HepG2 (cell line): ENCODE data around the gene ABCC3. TPM values are rescaled to one million over a fixed set of nuclear protein-coding genes. Genes with fewer than 3 reads are reported as not detected.
A peak's percentile ranks its signal among the peaks of the same experiment; 100 is the strongest.

Experiments
- ADNP ChIP-seq: sonication (generic); formaldehyde crosslinking; IDR thresholded peaks from 2 replicates; pipeline ENCODE4 v1.4.0; 2020; ENCODE audit warnings: missing genetic modification reagents
- GABPA ChIP-seq, 2 experiments: IDR thresholded peaks; 2 replicates each; pipeline ENCODE4 v1.6.1; 2011 to 2016; ENCODE audit warnings: low read depth in 2 of 2, low read length in 1 of 2, missing biosample characterization in 1 of 2, missing genetic modification characterization in 1 of 2
- IKZF4 ChIP-seq: sonication (generic); formaldehyde crosslinking; IDR thresholded peaks from 2 replicates; pipeline ENCODE4 v1.5.1; 2020; ENCODE audit warnings: borderline replicate concordance, mild to moderate bottlenecking, low read depth, missing genetic modification reagents; ENCODE audit errors: not compliant biosample characterization
- IRX3 ChIP-seq: sonication (generic); formaldehyde crosslinking; IDR thresholded peaks from 2 replicates; pipeline ENCODE4 v1.8.1; 2023; ENCODE audit warnings: mild to moderate bottlenecking, low read depth, missing genetic modification reagents, borderline replicate concordance
- KLF15 ChIP-seq: sonication (generic); formaldehyde crosslinking; IDR thresholded peaks from 2 replicates; pipeline ENCODE4 v1.8.1; 2023; ENCODE audit warnings: borderline replicate concordance, mild to moderate bottlenecking, inconsistent platforms, missing genetic modification reagents, mixed read lengths
- KMT2B ChIP-seq: IDR thresholded peaks from 2 replicates; pipeline ENCODE4 v1.6.1; 2016; ENCODE audit warnings: missing genetic modification reagents, missing compliant biosample characterization
- SMAD9 ChIP-seq: sonication (generic); formaldehyde crosslinking; IDR thresholded peaks from 2 replicates; pipeline ENCODE4 v1.5.1; 2020; ENCODE audit warnings: mild to moderate bottlenecking, missing genetic modification reagents
- SOX5 ChIP-seq: IDR thresholded peaks from 2 replicates; pipeline ENCODE4 v1.6.1; 2016; ENCODE audit warnings: borderline replicate concordance
- TBX2 ChIP-seq: sonication (generic); formaldehyde crosslinking; IDR thresholded peaks from 2 replicates; pipeline ENCODE4 v1.5.0; 2020; ENCODE audit warnings: missing genetic modification reagents, mild to moderate bottlenecking, borderline replicate concordance
- TCF7L2 ChIP-seq: IDR thresholded peaks from 2 replicates; pipeline ENCODE4 v1.6.1; 2011; ENCODE audit warnings: mild to moderate bottlenecking, low read depth, low read length, moderate library complexity
- ZNF143 ChIP-seq: sonication (generic); formaldehyde crosslinking; IDR thresholded peaks from 2 replicates; pipeline ENCODE4 v1.4.0; 2020; ENCODE audit warnings: missing genetic modification reagents
- ZNF510 ChIP-seq: sonication (generic); formaldehyde crosslinking; IDR thresholded peaks from 2 replicates; pipeline ENCODE4 v1.4.0; 2020; ENCODE audit warnings: low read depth, mild to moderate bottlenecking, missing genetic modification reagents
- ZNF569 ChIP-seq: sonication (generic); formaldehyde crosslinking; IDR thresholded peaks from 2 replicates; pipeline ENCODE4 v1.5.0; 2020; ENCODE audit warnings: mild to moderate bottlenecking, missing genetic modification reagents, moderate library complexity, borderline replicate concordance
- ZNF891 ChIP-seq: sonication (generic); formaldehyde crosslinking; IDR thresholded peaks from 2 replicates; pipeline ENCODE4 v1.5.0; 2020; ENCODE audit warnings: mild to moderate bottlenecking, missing genetic modification reagents
- polyA plus RNA-seq, 8 experiments: library from polyadenylated mRNA; depleted of rRNA in 3 of 8; stranded (reverse) in 7 of 8; unstranded in 1 of 8; fragments of >200 nt; fragmentation: Illumina TruSeq in 4 of 8; extraction: Trizol in 4 of 8; gene quantifications; 2 replicates each; pipeline versions ENCODE4 v1.2.1 to v1.2.3, GENCODE V29; 2011 to 2016; ENCODE audit warnings: low read depth in 4 of 8, missing spikeins in 1 of 8, mixed read lengths in 1 of 8; ENCODE audit not compliant: insufficient read depth in 1 of 8
- total RNA-seq, 5 experiments: library from RNA; depleted of rRNA; stranded (reverse); fragments of >200 nt; fragmentation: Illumina TruSeq; extraction: Trizol; gene quantifications; 2 replicates each; pipeline ENCODE4 v1.2.3, GENCODE V29; 2016; ENCODE audit warnings: low read depth in 1 of 5
- TF ChIP-seq, protein P1 (sequence below): sonication (generic); formaldehyde crosslinking; IDR thresholded peaks from 2 replicates; pipeline ENCODE4 v1.5.0; 2020; ENCODE audit warnings: missing genetic modification reagents
- TF ChIP-seq, protein P2 (sequence below): sonication (generic); formaldehyde crosslinking; IDR thresholded peaks from 2 replicates; pipeline ENCODE4 v1.4.0; 2020; ENCODE audit warnings: missing genetic modification reagents
- TF ChIP-seq, protein P3 (sequence below): sonication (generic); formaldehyde crosslinking; conservative IDR thresholded peaks from 2 replicates; pipeline ENCODE4 v1.4.0; 2020; ENCODE audit warnings: missing genetic modification reagents
- TF ChIP-seq, protein P4 (sequence below): sonication (generic); formaldehyde crosslinking; IDR thresholded peaks from 2 replicates; pipeline ENCODE4 v1.4.0; 2020; ENCODE audit warnings: missing genetic modification reagents, borderline replicate concordance

Gene ABCC3
- total and polyA plus RNA-seq, 2 of the 13 experiments (the other 11 are each of a cell fraction or from before 2014, with no cell fraction given): 25.2 to 50.7 TPM

DNA sequence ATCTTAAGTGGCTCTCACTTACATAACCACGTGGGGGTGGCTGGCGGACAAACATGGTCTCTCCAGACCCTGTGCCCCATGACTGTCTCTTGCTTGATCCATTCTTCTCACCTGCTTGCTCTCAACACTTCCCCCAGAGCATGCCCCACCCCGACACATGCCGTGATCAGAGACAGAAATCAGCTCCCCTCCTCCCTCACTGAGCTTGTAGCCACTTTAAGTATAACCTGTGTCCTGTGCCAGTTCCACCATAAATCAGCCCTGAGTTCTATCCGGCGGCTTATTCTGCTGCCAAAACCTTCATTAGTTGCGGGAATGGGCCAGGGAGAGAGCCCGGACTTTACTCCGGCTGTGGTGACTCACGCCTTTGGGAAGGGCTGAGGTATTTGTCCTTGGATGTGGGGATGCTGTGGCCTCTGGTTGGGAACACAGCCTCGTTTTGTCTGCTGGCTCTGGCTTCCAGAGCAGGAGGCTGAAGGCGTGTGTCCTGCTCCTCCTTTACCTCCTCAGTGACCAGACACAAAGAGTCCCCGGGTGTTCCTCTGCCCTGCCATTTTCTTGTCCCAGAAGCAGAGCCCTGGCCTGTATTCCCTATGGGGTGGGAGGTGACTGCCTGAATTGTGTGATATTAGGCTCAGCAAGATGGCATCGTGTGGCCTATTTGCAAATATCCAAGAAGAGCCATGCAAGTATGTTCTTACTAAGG, 52.0 kb downstream of the ABCC3 start (continued):
- TF ChIP-seq, protein P1, sequence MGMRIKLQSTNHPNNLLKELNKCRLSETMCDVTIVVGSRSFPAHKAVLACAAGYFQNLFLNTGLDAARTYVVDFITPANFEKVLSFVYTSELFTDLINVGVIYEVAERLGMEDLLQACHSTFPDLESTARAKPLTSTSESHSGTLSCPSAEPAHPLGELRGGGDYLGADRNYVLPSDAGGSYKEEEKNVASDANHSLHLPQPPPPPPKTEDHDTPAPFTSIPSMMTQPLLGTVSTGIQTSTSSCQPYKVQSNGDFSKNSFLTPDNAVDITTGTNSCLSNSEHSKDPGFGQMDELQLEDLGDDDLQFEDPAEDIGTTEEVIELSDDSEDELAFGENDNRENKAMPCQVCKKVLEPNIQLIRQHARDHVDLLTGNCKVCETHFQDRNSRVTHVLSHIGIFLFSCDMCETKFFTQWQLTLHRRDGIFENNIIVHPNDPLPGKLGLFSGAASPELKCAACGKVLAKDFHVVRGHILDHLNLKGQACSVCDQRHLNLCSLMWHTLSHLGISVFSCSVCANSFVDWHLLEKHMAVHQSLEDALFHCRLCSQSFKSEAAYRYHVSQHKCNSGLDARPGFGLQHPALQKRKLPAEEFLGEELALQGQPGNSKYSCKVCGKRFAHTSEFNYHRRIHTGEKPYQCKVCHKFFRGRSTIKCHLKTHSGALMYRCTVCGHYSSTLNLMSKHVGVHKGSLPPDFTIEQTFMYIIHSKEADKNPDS (CRISPR knock-in tag): no peak
- peak; percentile 80; the same call in 1 of the 2 replicates for TF ChIP-seq SOX5 (CRISPR knock-in tag)
- TF ChIP-seq, protein P2, sequence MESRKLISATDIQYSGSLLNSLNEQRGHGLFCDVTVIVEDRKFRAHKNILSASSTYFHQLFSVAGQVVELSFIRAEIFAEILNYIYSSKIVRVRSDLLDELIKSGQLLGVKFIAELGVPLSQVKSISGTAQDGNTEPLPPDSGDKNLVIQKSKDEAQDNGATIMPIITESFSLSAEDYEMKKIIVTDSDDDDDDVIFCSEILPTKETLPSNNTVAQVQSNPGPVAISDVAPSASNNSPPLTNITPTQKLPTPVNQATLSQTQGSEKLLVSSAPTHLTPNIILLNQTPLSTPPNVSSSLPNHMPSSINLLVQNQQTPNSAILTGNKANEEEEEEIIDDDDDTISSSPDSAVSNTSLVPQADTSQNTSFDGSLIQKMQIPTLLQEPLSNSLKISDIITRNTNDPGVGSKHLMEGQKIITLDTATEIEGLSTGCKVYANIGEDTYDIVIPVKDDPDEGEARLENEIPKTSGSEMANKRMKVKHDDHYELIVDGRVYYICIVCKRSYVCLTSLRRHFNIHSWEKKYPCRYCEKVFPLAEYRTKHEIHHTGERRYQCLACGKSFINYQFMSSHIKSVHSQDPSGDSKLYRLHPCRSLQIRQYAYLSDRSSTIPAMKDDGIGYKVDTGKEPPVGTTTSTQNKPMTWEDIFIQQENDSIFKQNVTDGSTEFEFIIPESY (CRISPR knock-in tag): peak; percentile 70; the same call in 1 of the 2 replicates
- TF ChIP-seq ZNF891: no peak; the same call in none of the 2 replicates
- peak; percentile 15; the same call in 1 of the 2 replicates for TF ChIP-seq IRX3 (CRISPR knock-in tag)
- TF ChIP-seq KLF15: peak; percentile 4; the same call in 1 of the 2 replicates
- peak; percentile 15; the same call in 1 of the 2 replicates for TF ChIP-seq ADNP (CRISPR knock-in tag)
- no peak for TF ChIP-seq IKZF4
- TF ChIP-seq SMAD9 (CRISPR knock-in tag): 0 out of 2 replicates have a peak, but pooled peaks have one; percentile 52
- TF ChIP-seq TCF7L2: no peak
- TF ChIP-seq TBX2: peak; percentile 95
- TF ChIP-seq ZNF569 (CRISPR knock-in tag): no peak
- TF ChIP-seq, protein P3, sequence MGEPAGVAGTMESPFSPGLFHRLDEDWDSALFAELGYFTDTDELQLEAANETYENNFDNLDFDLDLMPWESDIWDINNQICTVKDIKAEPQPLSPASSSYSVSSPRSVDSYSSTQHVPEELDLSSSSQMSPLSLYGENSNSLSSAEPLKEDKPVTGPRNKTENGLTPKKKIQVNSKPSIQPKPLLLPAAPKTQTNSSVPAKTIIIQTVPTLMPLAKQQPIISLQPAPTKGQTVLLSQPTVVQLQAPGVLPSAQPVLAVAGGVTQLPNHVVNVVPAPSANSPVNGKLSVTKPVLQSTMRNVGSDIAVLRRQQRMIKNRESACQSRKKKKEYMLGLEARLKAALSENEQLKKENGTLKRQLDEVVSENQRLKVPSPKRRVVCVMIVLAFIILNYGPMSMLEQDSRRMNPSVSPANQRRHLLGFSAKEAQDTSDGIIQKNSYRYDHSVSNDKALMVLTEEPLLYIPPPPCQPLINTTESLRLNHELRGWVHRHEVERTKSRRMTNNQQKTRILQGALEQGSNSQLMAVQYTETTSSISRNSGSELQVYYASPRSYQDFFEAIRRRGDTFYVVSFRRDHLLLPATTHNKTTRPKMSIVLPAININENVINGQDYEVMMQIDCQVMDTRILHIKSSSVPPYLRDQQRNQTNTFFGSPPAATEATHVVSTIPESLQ (CRISPR knock-in tag): 0 out of 2 replicates have a peak, but pooled peaks have one; percentile 24
- TF ChIP-seq GABPA (IDR thresholded peaks at IDR 0.05; ENCODE audit: low read depth, low read length): no peak
- TF ChIP-seq GABPA (CRISPR knock-in tag; IDR thresholded peaks at IDR 0.05; ENCODE audit: low read depth): peak; percentile 14; the same call in 1 of the 2 replicates
- TF ChIP-seq KMT2B (CRISPR knock-in tag): peak; percentile 64
- no peak; the same call in 1 of the 2 replicates for TF ChIP-seq ZNF143 (CRISPR knock-in tag)
- TF ChIP-seq, protein P4, sequence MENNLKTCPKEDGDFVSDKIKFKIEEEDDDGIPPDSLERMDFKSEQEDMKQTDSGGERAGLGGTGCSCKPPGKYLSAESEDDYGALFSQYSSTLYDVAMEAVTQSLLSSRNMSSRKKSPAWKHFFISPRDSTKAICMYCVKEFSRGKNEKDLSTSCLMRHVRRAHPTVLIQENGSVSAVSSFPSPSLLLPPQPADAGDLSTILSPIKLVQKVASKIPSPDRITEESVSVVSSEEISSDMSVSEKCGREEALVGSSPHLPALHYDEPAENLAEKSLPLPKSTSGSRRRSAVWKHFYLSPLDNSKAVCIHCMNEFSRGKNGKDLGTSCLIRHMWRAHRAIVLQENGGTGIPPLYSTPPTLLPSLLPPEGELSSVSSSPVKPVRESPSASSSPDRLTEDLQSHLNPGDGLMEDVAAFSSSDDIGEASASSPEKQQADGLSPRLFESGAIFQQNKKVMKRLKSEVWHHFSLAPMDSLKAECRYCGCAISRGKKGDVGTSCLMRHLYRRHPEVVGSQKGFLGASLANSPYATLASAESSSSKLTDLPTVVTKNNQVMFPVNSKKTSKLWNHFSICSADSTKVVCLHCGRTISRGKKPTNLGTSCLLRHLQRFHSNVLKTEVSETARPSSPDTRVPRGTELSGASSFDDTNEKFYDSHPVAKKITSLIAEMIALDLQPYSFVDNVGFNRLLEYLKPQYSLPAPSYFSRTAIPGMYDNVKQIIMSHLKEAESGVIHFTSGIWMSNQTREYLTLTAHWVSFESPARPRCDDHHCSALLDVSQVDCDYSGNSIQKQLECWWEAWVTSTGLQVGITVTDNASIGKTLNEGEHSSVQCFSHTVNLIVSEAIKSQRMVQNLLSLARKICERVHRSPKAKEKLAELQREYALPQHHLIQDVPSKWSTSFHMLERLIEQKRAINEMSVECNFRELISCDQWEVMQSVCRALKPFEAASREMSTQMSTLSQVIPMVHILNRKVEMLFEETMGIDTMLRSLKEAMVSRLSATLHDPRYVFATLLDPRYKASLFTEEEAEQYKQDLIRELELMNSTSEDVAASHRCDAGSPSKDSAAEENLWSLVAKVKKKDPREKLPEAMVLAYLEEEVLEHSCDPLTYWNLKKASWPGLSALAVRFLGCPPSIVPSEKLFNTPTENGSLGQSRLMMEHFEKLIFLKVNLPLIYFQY (CRISPR knock-in tag): peak; percentile 86
- no peak; the same call in 1 of the 2 replicates for TF ChIP-seq ZNF510 (CRISPR knock-in tag)
